ENCODE results near the gene SMIM13.
A peak's percentile ranks its signal among the peaks of the same experiment; 100 is the strongest.

The SMIM13 gene

GRCh38 chr6:11123978-11124377 is 30.3 kb downstream of the SMIM13 start:
- no peak for DNase-seq

- DNase-seq, result no peak
Measured at GRCh38 chr6:11126876-11127275, 33.2 kb downstream of the SMIM13 start.

- no peak for DNase-seq
Measured at GRCh38 chr6:11128608-11129007, 35.0 kb downstream of the SMIM13 start.

GRCh38 chr6:11129908-11130565 is 36.4 kb downstream of the SMIM13 start:
- no peak for DNase-seq

GRCh38 chr6:11130605-11131004 is 37.0 kb downstream of the SMIM13 start:
- DNase-seq, result no peak

DNA sequence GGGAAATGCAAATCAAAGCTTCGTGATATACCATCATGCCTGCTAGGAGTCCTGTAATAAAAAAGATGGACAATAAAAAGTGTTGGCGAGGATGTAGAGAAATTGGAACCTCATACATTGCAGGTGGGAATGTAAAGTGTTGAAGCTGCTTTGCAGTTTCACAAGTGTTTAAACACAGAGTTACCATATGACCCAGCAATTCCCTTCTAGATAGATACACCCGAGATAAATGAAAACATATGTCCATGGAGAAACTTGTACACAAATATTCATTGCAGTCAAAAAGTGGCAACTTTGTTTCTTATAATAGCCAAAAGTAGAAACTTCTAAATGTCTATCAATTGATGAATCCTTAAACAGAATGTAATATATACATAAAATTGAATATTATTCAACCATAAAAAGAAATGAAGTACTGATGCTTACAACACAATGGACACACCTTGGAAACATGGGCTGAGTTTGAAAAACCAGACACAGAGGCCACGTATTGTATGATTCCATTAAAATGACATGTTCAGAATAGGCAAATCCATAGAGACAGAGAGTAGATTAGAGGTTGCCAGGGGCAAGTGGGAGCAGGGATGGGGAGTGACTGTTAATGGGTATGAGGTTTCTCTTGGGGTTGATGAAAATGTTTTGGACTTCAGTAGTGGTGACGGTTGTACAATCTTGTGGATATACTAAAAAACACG is 38.7 kb downstream of the SMIM13 start:
- DNase-seq, result no peak

- no peak for DNase-seq
Measured at GRCh38 chr6:11133281-11133680, 39.6 kb downstream of the SMIM13 start.

- no peak for DNase-seq
Measured at GRCh38 chr6:11136809-11137208, 43.2 kb downstream of the SMIM13 start.

DNA sequence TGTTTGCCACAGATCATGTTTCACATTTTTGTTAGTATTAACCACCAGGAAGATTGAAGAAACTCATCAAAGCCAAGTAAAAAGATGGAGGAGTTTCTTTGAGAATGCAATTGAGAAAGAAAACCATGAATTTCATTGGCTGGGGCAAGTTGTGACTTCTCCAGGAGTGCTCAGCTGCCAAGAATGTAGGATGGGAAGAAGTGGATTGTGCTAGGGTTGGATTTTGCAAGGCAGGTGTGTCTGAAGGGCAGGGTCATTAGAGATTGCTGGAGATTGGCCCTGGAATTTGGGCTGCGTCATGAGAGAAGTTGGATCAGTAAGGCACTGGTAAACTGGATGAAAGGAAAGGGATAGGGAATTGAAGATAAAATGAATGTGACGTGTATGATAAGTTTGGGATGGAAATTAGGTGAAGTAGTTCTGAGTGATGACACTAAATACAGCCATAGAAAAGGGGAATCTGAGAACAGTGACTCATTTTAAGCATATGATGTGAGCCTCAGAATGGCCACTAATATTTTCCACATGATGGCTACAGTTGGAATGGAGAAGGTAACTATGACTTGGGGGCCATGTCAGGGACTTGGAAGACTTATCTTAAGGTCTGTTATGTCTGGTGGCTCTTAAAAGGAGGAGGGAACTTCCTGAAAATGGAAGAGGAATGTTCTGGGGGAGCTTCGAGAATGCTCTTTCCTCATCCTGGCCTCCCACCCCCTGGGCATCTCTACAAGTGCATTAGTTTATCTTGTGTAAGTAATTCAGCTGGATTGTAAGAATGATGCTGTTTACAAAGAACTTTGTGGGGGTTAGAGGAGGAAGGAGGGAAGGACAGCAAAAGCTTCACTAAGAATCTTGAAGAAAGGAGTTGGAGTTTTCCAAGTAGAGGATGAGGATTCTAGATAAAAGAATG is 45.7 kb downstream of the SMIM13 start:
- peak; percentile 29 for DNase-seq

- DNase-seq, result no peak
Measured at GRCh38 chr6:11140056-11140455, 46.4 kb downstream of the SMIM13 start.

DNA sequence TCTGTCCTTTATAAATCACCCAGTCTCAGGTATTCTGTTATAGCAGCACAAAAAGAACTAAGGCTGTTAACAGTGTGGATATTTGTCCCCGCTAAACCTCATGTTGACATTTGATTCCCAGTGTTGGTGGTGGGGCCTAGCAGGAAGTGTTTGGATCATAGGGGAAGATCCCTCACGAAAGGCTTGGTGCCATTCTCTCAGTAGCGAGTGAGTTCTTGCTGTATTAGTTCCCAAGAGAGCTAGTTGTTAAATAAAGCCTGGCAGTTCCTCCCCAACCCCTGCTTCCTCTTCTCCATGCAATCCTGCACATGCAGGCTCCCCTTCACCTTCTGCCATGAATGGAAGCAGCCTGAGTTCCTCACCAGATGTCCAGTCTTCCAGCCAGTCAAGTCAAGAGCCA is 47.7 kb downstream of the SMIM13 start:
- peak; percentile 8 for DNase-seq

- no peak for DNase-seq
Measured at GRCh38 chr6:11142296-11143027, 48.8 kb downstream of the SMIM13 start.

- DNase-seq, result peak; percentile 83
Measured at GRCh38 chr6:11143394-11144371, 50.0 kb downstream of the SMIM13 start.

GRCh38 chr6:11144393-11144851 is 50.8 kb downstream of the SMIM13 start:
- peak; percentile 60 for DNase-seq

DNA sequence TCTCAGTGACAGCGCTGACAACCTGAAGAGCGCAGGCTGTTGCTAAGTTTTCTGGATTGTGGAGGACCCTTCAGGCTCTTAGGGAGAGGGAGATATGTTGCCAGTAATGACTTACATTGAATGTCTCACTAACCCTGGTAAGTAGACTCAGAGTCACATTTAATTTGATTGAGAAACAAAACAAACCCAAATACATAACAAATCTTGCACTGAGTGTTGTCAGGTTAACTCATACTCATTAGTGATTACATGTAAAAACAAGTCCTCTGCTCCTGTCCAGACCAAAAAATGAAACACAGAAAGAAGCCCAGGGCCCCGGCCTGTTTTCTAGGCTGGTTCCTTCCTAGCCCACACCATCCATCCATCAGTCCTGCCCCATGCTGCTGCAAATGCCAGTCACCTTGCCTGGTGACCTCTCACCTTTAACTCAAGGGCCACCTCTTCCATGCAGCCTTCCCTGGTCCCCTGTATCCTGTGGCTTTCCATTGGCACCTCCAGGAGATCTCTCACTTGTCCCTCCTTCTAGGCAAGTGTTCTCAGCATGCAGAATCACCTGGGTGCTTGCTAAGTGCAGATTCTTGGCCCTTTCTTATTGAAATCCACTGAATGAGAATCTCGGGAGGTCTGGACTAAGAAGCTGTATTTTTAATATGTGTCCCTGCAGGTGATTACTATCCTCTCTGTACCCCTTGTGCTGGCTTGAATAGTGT is 52.6 kb downstream of the SMIM13 start:
- DNase-seq, result no peak

DNA sequence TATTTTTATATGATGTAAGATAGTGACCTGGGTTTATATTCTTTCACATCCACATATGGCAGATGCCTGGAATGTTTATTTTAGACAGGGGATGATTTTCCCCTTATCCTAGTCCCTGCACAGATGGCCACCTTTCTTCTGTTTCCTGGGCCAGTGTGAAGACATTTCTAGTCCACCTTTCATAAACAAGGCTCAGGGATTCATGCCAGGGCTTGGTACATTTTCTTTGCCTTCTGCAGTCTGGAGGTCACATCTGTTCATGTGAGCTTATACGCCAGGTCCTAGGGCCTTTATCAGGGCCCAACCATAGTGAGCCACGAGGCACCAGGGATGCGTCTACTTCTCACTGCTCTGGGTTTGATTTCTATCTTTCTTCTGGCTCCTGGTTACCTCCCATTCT is 55.9 kb downstream of the SMIM13 start:
- DNase-seq, result no peak

- DNase-seq, result no peak
Measured at GRCh38 chr6:11151488-11151887, 57.9 kb downstream of the SMIM13 start.

GRCh38 chr6:11152581-11152980 is 58.9 kb downstream of the SMIM13 start:
- DNase-seq, result no peak

GRCh38 chr6:11153447-11153846 is 59.8 kb downstream of the SMIM13 start:
- no peak for DNase-seq

DNA sequence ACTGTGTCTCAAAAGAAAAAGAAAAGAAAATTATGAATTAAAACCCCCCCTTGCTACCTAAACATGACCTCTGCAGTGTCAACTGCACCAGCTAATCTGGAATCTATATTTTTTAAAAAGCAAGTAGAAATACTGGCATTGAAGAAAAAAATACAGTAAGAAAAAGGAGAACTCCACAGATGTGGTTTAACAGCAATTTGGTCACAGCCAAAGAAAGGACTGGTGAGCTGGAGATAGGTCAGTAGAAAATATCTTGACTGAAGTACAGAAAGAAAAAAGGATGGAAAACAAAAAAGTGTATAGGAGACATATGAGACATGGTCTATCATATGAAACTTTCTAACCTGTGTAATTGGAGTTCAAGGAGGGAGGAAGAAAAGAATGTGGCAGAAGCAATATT is 62.0 kb downstream of the SMIM13 start:
- peak; percentile 29 for DNase-seq

GRCh38 chr6:11160199-11160598 is 66.6 kb downstream of the SMIM13 start:
- no peak for DNase-seq
